ENCODE data around the gene COX7A2. TPM values are rescaled to one million over a fixed set of nuclear protein-coding genes. Genes with fewer than 3 reads are reported as not detected.

The COX7A2 gene
- total and polyA plus RNA-seq, 2 of the 13 experiments (the other 11 are each of a cell fraction or from before 2014, with no cell fraction given): 407 to 556 TPM

GRCh38 chr6:75284632-75285282, 41.2 kb upstream of the COX7A2 start, which contains the start of gene TMEM30A (continued):
- TF ChIP-seq ZNF562 (CRISPR knock-in tag; IDR thresholded peaks at IDR 0.05; ENCODE audit: borderline replicate concordance) (no peak), ISX (CRISPR knock-in tag; conservative IDR thresholded peaks at IDR 0.05) (no peak), ZNF7 (CRISPR knock-in tag; IDR thresholded peaks at IDR 0.05) (no peak), ZNF790 (CRISPR knock-in tag; IDR thresholded peaks at IDR 0.05; ENCODE audit: borderline replicate concordance) (peak; percentile 75; the same call in 1 of the 2 replicates), ZSCAN9 (CRISPR knock-in tag; IDR thresholded peaks at IDR 0.05; ENCODE audit: borderline replicate concordance) (peak; percentile 74), RARG (CRISPR knock-in tag; IDR thresholded peaks at IDR 0.05; ENCODE audit: low read depth) (peak; percentile 74; the same call in 1 of the 2 replicates), ZNF230 (CRISPR knock-in tag; IDR thresholded peaks at IDR 0.05) (peak; percentile 66; the same call in 1 of the 2 replicates), TCF7 (IDR thresholded peaks at IDR 0.05; ENCODE audit: low read depth) (no peak), ZNF329 (CRISPR knock-in tag; IDR thresholded peaks at IDR 0.05; ENCODE audit: low read depth) (no peak; the same call in 1 of the 2 replicates), ZKSCAN1 (IDR thresholded peaks at IDR 0.05; ENCODE audit: low read length) (no peak), ZZZ3 (CRISPR knock-in tag; IDR thresholded peaks at IDR 0.05; ENCODE audit: borderline replicate concordance) (peak; percentile 89; the same call in 1 of the 2 replicates), SNAPC4 (CRISPR knock-in tag; IDR thresholded peaks at IDR 0.05) (no peak), ZNF580 (CRISPR knock-in tag; IDR thresholded peaks at IDR 0.05; ENCODE audit: borderline replicate concordance, low read depth) (no peak), ATF5 (CRISPR knock-in tag; IDR thresholded peaks at IDR 0.05; ENCODE audit: low read depth) (no peak), MAFG (CRISPR knock-in tag; IDR thresholded peaks at IDR 0.05) (no peak), ZBTB39 (CRISPR knock-in tag; IDR thresholded peaks at IDR 0.05) (no peak), ARNT2 (CRISPR knock-in tag; IDR thresholded peaks at IDR 0.05; ENCODE audit: low read depth) (peak; percentile 77), PHF8 (CRISPR knock-in tag; IDR thresholded peaks at IDR 0.05) (peak; percentile 95), ZNF691 (CRISPR knock-in tag; IDR thresholded peaks at IDR 0.05; ENCODE audit: borderline replicate concordance, low read depth) (peak; percentile 62; the same call in 1 of the 2 replicates), HNRNPLL (IDR thresholded peaks at IDR 0.05; ENCODE audit: low read depth, low read length, poor library complexity, severe bottlenecking) (peak; percentile 94)

All from HepG2 (cell line).